HepG2 (cell line): ENCODE results near the gene LIF. TPM values are rescaled to one million over a fixed set of nuclear protein-coding genes. Genes with fewer than 3 reads are reported as not detected.

Source experiments
- ATAC-seq: fragments of 200-7000 bp; cut with Tn5 transposase; 3 replicates; pipeline ENCODE4 v1.9.1; 2020; ENCODE audit warnings: mild to moderate bottlenecking, moderate library complexity
- BruUV-seq: library from RNA; stranded (reverse); fragments of 400-500 nt; replicated peaks from 2 replicates; lab custom pipeline; 2021; lab: Mats Ljungman, UMichigan
- CTCF ChIA-PET: fragments of 300-600 bp; formaldehyde crosslinking; extraction: SDS; loops from one replicate; lab custom pipeline; 2021; ENCODE audit warnings: low total read pairs, inconsistent platforms, low intra/inter-chr PET ratio; lab: Yijun Ruan, JAX
- POLR2A ChIA-PET: fragments of 350-600 bp; sonication (Branson Sonifier 250); formaldehyde crosslinking; loops from one replicate; lab custom pipeline; 2020; ENCODE audit warnings: antibody characterized with exemption, inconsistent platforms; lab: Yijun Ruan, JAX
- DNase-seq: peaks from one replicate; pipeline ENCODE4 v3.0.0-alpha.2; 2015; ENCODE audit warnings: low spot score
- FAIRE-seq: peaks from 3 replicates; lab custom pipeline; 2011; peaks lifted over from hg19 to GRCh38; lab: Jason Lieb, UNC
- H2AFZ ChIP-seq: one replicate; pipeline ENCODE4 v1.6.1; 2011; ENCODE audit warnings: low read length, inconsistent platforms
- H3K27ac ChIP-seq: fragments of 300-600 bp; 3 replicates; pipeline ENCODE4 v1.8.0; 2011; ENCODE audit warnings: mixed run types, mild to moderate bottlenecking, mixed read lengths, low read length, inconsistent platforms; ENCODE audit not compliant: insufficient read depth; ENCODE audit errors: extremely low read length
- H3K27me3 ChIP-seq, 2 experiments: fragments of 200-600 bp in 1 of 2; 2 replicates in 1 of 2; 3 replicates in 1 of 2; pipeline versions ENCODE4 v1.6.0 to v1.8.0; 2011; ENCODE audit warnings: low read length in 2 of 2, mild to moderate bottlenecking in 2 of 2, moderate library complexity in 2 of 2, inconsistent platforms in 1 of 2; ENCODE audit not compliant: insufficient read depth in 2 of 2, control insufficient read depth in 1 of 2
- H3K36me3 ChIP-seq, 2 experiments: fragments of 200-600 bp in 1 of 2; replicated peaks in 1 of 2; 2 replicates in 1 of 2; 3 replicates in 1 of 2; pipeline versions ENCODE4 v1.5.1 to v1.8.0; 2011; ENCODE audit warnings: low read length in 2 of 2, inconsistent platforms in 1 of 2; ENCODE audit not compliant: insufficient read depth in 2 of 2, control insufficient read depth in 1 of 2
- H3K4me1 ChIP-seq: 2 replicates; pipeline ENCODE4 v1.5.1; 2012; ENCODE audit warnings: low read length, inconsistent platforms; ENCODE audit not compliant: insufficient read depth
- H3K4me2 ChIP-seq: 2 replicates; pipeline ENCODE4 v1.6.0; 2011; ENCODE audit warnings: low read depth, low read length, inconsistent platforms
- H3K4me3 ChIP-seq, 3 experiments: fragments of 200-600 bp in 1 of 3; sonication (generic), shearing (Covaris generic) in 1 of 3; replicated peaks in 1 of 3; 2 replicates each; pipeline ENCODE4 v1.5.1; 2011 to 2016; ENCODE audit warnings: low read length in 3 of 3, inconsistent platforms in 2 of 3, low read depth in 2 of 3, mild to moderate bottlenecking in 2 of 3, control low read depth in 1 of 3, mixed read lengths in 1 of 3; ENCODE audit not compliant: insufficient read depth in 1 of 3
- H3K79me2 ChIP-seq: one replicate; pipeline ENCODE4 v1.6.1; 2011; ENCODE audit warnings: low read length, inconsistent platforms; ENCODE audit not compliant: insufficient read depth
- H3K9ac ChIP-seq: 2 replicates; pipeline ENCODE4 v1.6.0; 2011; ENCODE audit warnings: mild to moderate bottlenecking, low read depth, low read length, inconsistent platforms; ENCODE audit not compliant: insufficient read depth
- H3K9me3 ChIP-seq: 2 replicates; pipeline ENCODE4 v1.5.1; 2012; ENCODE audit warnings: mild to moderate bottlenecking, low read length
- H4K20me1 ChIP-seq: 2 replicates; pipeline ENCODE4 v1.6.0; 2011; ENCODE audit warnings: inconsistent platforms, mild to moderate bottlenecking, low read length, moderate library complexity; ENCODE audit not compliant: insufficient read depth
- FOXJ3 ChIP-seq: sonication (generic); formaldehyde crosslinking; IDR thresholded peaks from 2 replicates; pipeline ENCODE4 v1.4.0; 2020; ENCODE audit warnings: missing genetic modification reagents, mild to moderate bottlenecking, borderline replicate concordance
- GRHL1 ChIP-seq: sonication (generic); formaldehyde crosslinking; conservative IDR thresholded peaks from 2 replicates; pipeline ENCODE4 v1.8.0; 2022; ENCODE audit warnings: missing genetic modification reagents
- KDM4B ChIP-seq: sonication (generic); formaldehyde crosslinking; IDR thresholded peaks from 2 replicates; pipeline ENCODE4 v1.4.0; 2020; ENCODE audit warnings: missing genetic modification reagents
- MBNL3 ChIP-seq: fragments of 250-450 bp; sonication (Bioruptor Pico); conservative IDR thresholded peaks from 2 replicates; pipeline ENCODE4 v1.8.0; 2022; ENCODE audit warnings: mild to moderate bottlenecking, inconsistent platforms
- NFAT5 ChIP-seq: sonication (generic); formaldehyde crosslinking; IDR thresholded peaks from 2 replicates; pipeline ENCODE4 v1.4.0; 2020; ENCODE audit warnings: missing genetic modification reagents
- NFE2 ChIP-seq: sonication (generic); formaldehyde crosslinking; IDR thresholded peaks from 2 replicates; pipeline ENCODE4 v1.4.0; 2020; ENCODE audit warnings: missing genetic modification reagents
- THAP11 ChIP-seq: IDR thresholded peaks from 2 replicates; pipeline ENCODE4 v1.6.1; 2016; ENCODE audit warnings: missing biosample characterization, missing genetic modification reagents
- ZBTB34 ChIP-seq: sonication (generic); formaldehyde crosslinking; IDR thresholded peaks from 2 replicates; pipeline ENCODE4 v1.8.0; 2022; ENCODE audit warnings: mild to moderate bottlenecking, missing genetic modification reagents
- ZBTB8A ChIP-seq: sonication (generic); formaldehyde crosslinking; IDR thresholded peaks from 2 replicates; pipeline ENCODE4 v1.4.0; 2020; ENCODE audit warnings: mild to moderate bottlenecking, low read depth, missing genetic modification reagents, borderline replicate concordance
- ZNF205 ChIP-seq: IDR thresholded peaks from 2 replicates; pipeline ENCODE4 v1.6.1; 2018; ENCODE audit warnings: missing biosample characterization, missing genetic modification reagents
- ZNF552 ChIP-seq: sonication (generic); formaldehyde crosslinking; IDR thresholded peaks from 2 replicates; pipeline ENCODE4 v1.9.0; 2022; ENCODE audit warnings: missing genetic modification reagents, mild to moderate bottlenecking, borderline replicate concordance
- ZNF652 ChIP-seq: IDR thresholded peaks from 2 replicates; pipeline ENCODE4 v1.6.1; 2016; ENCODE audit warnings: low read depth, borderline replicate concordance
- ZNF660 ChIP-seq: sonication (generic); formaldehyde crosslinking; IDR thresholded peaks from 2 replicates; pipeline ENCODE4 v1.5.1; 2020; ENCODE audit warnings: mild to moderate bottlenecking, low read depth, missing genetic modification reagents, borderline replicate concordance
- WGBS: methylation state at CpG from one replicate; pipeline ENCODE4 v1.1.6; 2017; ENCODE audit warnings: low lambda C conversion rate; 5-methylcytosine and 5-hydroxymethylcytosine counted together
- in situ Hi-C: cut with HindIII; loops from 2 replicates; pipeline ENCODE4 v1.10.0; 2017; ENCODE audit warnings: low pct_unique_long_range_greater_than_20kb; ENCODE audit not compliant: extremely low pct_ligation_motif_present
- intact Hi-C: fragments of 100-400 bp; cut with micrococcal nuclease; formaldehyde crosslinking; loops from one replicate; pipeline ENCODE4 v1.10.0; 2022; ENCODE audit not compliant: unreplicated experiment
- polyA plus RNA-seq, 8 experiments: library from polyadenylated mRNA; depleted of rRNA in 3 of 8; stranded (reverse) in 7 of 8; unstranded in 1 of 8; fragments of >200 nt; fragmentation: Illumina TruSeq in 4 of 8; extraction: Trizol in 4 of 8; gene quantifications; 2 replicates each; pipeline versions ENCODE4 v1.2.1 to v1.2.3, GENCODE V29; 2011 to 2016; ENCODE audit warnings: low read depth in 4 of 8, missing spikeins in 1 of 8, mixed read lengths in 1 of 8; ENCODE audit not compliant: insufficient read depth in 1 of 8
- total RNA-seq, 5 experiments: library from RNA; depleted of rRNA; stranded (reverse); fragments of >200 nt; fragmentation: Illumina TruSeq; extraction: Trizol; gene quantifications; 2 replicates each; pipeline ENCODE4 v1.2.3, GENCODE V29; 2016; ENCODE audit warnings: low read depth in 1 of 5

Gene LIF
- total and polyA plus RNA-seq, 2 of the 13 experiments (the other 11 are each of a cell fraction or from before 2014, with no cell fraction given), result 3.6 to 8.5 TPM

GRCh38 chr22:30236875-30237274 lies 9.7 kb downstream of the LIF start (continued):
- no peak for TF ChIP-seq NFAT5

- Histone ChIP-seq H3K4me1 (peaks cover 40% of the 10 kb centered on the region), H3K9ac (no peak overlapping the region), H3K27ac (no peak overlapping the region), H3K9me3 (no peaks in the 10 kb centered on the region), H4K20me1 (no peaks in the 10 kb centered on the region), H3K27me3 (peaks cover 6 to 51% of the 10 kb centered on the region in 2 experiments; a peak in 4 of 5 replicates), H2AFZ (no peak overlapping the region), H3K4me3 (peak overlapping the region in 1 of 3 experiments; percentile 31; a peak in 1 of 6 replicates), H3K4me2 (peak overlapping the region; percentile 43), H3K79me2 (no peaks in the 10 kb centered on the region), H3K36me3 (no peaks in the 10 kb centered on the region)
- TF ChIP-seq ZBTB8A (no peak), ZNF205 (CRISPR knock-in tag) (0 out of 2 replicates have a peak, but pooled peaks have one; percentile 20), NFE2 (CRISPR knock-in tag) (no peak), THAP11 (no peak), GRHL1 (CRISPR knock-in tag) (no peak), MBNL3 (CRISPR knock-in tag) (no peak), ZNF660 (CRISPR knock-in tag) (no peak), ZNF652 (CRISPR knock-in tag) (peak; percentile 32; the same call in 1 of the 2 replicates), KDM4B (no peak), ZNF552 (CRISPR knock-in tag) (no peak), ZBTB34 (CRISPR knock-in tag) (no peak), FOXJ3 (CRISPR knock-in tag) (no peak)
- WGBS, result 3% methylated on average over 5 of the region's 10 CpGs
- no peak for DNase-seq
- intact Hi-C loops (no loop called here), in situ Hi-C loops (no loop called here)
- POLR2A ChIA-PET, result no interaction called here
- BruUV-seq, result no TSS peak
- no peak for FAIRE-seq
- peak; percentile 17; the same call in 1 of the 3 replicates for ATAC-seq
- CTCF ChIA-PET, result no interaction called here
These were observed 10.8 kb downstream of the LIF start for GRCh38 chr22:30235687-30236170.
